Measurements from ENCODE around the gene ABCA8. TPM values are rescaled to one million over a fixed set of nuclear protein-coding genes. Genes with fewer than 3 reads are reported as not detected.

ABCA8 gene
- total RNA-seq, 1 donor from 2014 or later = 38.3 TPM

- H3K27ac ChIP-seq = no peak overlapping the region
- H3K27me3 ChIP-seq (ENCODE audit: low read depth) = no peaks in the 10 kb centered on the region
- no peak for TF ChIP-seq CTCF (IDR thresholded peaks at IDR 0.05)
- intact Hi-C loops (cut with DNase I) = no loop called here
- ATAC-seq (no peak), DNase-seq (no peak)
- no peaks in the 10 kb centered on the region for H3K4me1 ChIP-seq
- no peaks in the 10 kb centered on the region for H3K36me3 ChIP-seq
- no peak overlapping the region for H3K4me3 ChIP-seq
- no peaks in the 10 kb centered on the region for H3K9me3 ChIP-seq
Measured at GRCh38 chr17:68819465-68819864, 135.7 kb downstream of the ABCA8 start.

Other genes starting within 250 kb of the ABCA8 start
- gene ABCA9, start 105.5 kb upstream of the ABCA8 start, total RNA-seq = 14.6 TPM
- gene ABCA6, start 186.5 kb upstream of the ABCA8 start, total RNA-seq = 32.0 TPM

All from lower lobe of right lung (tissue), 2 donors.